GM12864 (cell line): ENCODE measurements around the gene FOXO3.

Experiments
- DNase-seq: peaks from one replicate; pipeline ENCODE4 v3.0.0-alpha.2; 2011; ENCODE audit warnings: low read depth
- H3K4me3 ChIP-seq: 2 replicates; pipeline ENCODE4 v1.5.1; 2011; ENCODE audit warnings: mild to moderate bottlenecking, low read depth, low read length, control low read depth
- CTCF ChIP-seq: IDR thresholded peaks from 2 replicates; pipeline ENCODE4 v1.5.1; 2011; ENCODE audit warnings: low read depth, mild to moderate bottlenecking, moderate library complexity, low read length, control low read depth, inconsistent platforms; ENCODE audit errors: missing control alignments

FOXO3 gene

GRCh38 chr6:108588586-108588985 is 27.9 kb downstream of the FOXO3 start:
- TF ChIP-seq CTCF = no peak
- DNase-seq = no peak
- no peak overlapping the region for H3K4me3 ChIP-seq

GRCh38 chr6:108589244-108589791 is 28.6 kb downstream of the FOXO3 start:
- no peak overlapping the region for H3K4me3 ChIP-seq
- DNase-seq = no peak
- TF ChIP-seq CTCF = no peak

- DNase-seq = no peak
- H3K4me3 ChIP-seq = no peak overlapping the region
- TF ChIP-seq CTCF = no peak
Measured at GRCh38 chr6:108591040-108591816, 30.5 kb downstream of the FOXO3 start.

- no peak overlapping the region for H3K4me3 ChIP-seq
- no peak for TF ChIP-seq CTCF
- peak; percentile 75 for DNase-seq
Measured at GRCh38 chr6:108592371-108593337, 31.9 kb downstream of the FOXO3 start.

- TF ChIP-seq CTCF = no peak
- H3K4me3 ChIP-seq = no peak overlapping the region
- no peak for DNase-seq
Measured at GRCh38 chr6:108594151-108594550, 33.4 kb downstream of the FOXO3 start.

- TF ChIP-seq CTCF = no peak
- no peak for DNase-seq
Measured at GRCh38 chr6:108594640-108595039, 33.9 kb downstream of the FOXO3 start.

More at GRCh38 chr6:108594640-108595039, 33.9 kb downstream of the FOXO3 start:
- H3K4me3 ChIP-seq = no peak overlapping the region; the same call in 1 of the 2 replicates
